Retinal pigment epithelial cell (primary cell): ENCODE measurements around the gene ZNF740.

Source experiments
- DNase-seq: peaks from one replicate; pipeline ENCODE4 v3.0.0-alpha.2; 2010; ENCODE audit warnings: low read depth
- H3K4me3 ChIP-seq: 2 replicates; pipeline ENCODE4 v1.5.1; 2011; ENCODE audit warnings: mild to moderate bottlenecking, low read length, control low read depth, moderate library complexity
- CTCF ChIP-seq: conservative IDR thresholded peaks from 2 replicates; pipeline ENCODE4 v1.5.1; 2011; ENCODE audit warnings: low read depth, low read length, control low read depth, inconsistent platforms

ZNF740 gene

DNA sequence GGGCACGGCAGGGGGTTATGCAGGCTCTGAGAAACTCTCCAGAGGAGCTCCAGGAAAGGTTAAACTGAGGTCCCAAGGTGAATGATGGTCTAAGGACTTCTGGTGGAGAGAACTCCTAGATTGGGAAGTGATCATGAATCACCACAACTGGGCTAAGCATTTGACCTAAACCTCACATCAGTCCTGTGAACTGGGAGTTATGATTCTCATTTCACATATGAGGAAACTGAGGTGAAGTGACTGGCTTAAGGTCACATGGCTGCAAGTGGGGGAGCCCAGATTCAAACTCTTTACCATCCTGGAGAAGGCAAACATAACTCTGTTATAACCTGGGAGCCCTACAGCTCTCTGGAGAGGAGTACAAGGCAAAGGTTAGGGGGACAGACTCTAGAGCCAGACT, 47.3 kb downstream of the ZNF740 start:
- H3K4me3 ChIP-seq, result no peak overlapping the region
- TF ChIP-seq CTCF, result no peak
- no peak for DNase-seq

- no peak for DNase-seq
- no peak for TF ChIP-seq CTCF
- H3K4me3 ChIP-seq, result no peak overlapping the region
These were observed 48.9 kb downstream of the ZNF740 start for GRCh38 chr12:53229454-53229853.

DNA sequence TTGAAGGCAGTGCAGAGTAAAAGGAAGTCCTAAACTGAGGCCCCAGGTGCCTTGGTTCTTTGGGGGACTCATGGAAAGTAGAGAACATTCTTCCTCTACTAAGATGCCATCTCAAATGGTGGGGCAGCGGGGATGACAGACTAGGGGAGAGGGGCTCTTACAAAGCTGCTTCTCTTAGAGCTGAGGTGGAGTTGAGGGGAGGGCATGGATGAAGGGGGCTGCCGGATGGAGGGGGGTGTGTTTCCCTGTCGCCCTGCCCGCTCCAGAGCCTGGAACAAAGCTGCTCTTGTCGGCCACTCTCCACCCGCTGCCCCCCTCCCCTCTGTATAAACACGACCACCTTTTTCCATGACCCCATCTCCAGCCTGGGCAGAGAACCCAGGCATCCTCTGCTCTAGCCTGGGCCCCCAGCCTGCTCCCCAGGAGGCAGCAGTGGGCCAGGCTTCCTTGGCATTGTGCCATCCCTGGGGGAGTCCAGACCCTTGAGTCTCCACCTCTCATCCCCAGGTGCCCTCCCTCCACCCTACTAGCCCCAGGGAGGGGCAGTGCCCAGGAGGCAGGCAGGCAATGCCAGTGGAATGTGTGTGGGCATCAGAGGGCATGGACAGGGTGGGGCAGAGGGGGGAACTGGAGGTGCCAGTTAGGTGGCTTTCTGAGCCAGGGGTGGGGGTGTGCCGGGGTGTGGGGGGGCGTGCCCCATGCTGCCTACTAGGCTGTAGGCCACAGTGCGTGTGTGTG, 49.8 kb downstream of the ZNF740 start:
- no peak for DNase-seq
- H3K4me3 ChIP-seq, result no peak overlapping the region
- TF ChIP-seq CTCF, result no peak

DNA sequence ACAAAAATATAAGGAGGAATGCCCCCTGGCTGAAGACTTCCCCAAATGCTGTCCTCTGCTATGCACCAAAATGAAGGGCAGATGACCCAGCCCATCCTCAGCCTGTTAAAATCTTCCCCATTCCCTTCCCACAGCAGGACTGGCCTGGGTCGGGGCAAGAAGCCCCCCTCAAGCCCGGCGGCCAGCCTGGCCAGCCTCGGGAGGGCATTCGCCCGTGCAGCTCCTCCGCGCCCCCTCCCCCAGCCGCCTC, 51.1 kb downstream of the ZNF740 start:
- no peak for DNase-seq
- peak overlapping the region; percentile 57 for H3K4me3 ChIP-seq
- no peak for TF ChIP-seq CTCF

GRCh38 chr12:53231921-53232645, 51.6 kb downstream of the ZNF740 start, which contains the start of gene RARG:
RARG (minus strand) TSS chr12:53232209; CDS start chr12:53227545, 4,664 bp downstream.
- no peak for TF ChIP-seq CTCF
- peak within 1 kb of the TSS; percentile 57 for H3K4me3 ChIP-seq
- no peak for DNase-seq

DNA sequence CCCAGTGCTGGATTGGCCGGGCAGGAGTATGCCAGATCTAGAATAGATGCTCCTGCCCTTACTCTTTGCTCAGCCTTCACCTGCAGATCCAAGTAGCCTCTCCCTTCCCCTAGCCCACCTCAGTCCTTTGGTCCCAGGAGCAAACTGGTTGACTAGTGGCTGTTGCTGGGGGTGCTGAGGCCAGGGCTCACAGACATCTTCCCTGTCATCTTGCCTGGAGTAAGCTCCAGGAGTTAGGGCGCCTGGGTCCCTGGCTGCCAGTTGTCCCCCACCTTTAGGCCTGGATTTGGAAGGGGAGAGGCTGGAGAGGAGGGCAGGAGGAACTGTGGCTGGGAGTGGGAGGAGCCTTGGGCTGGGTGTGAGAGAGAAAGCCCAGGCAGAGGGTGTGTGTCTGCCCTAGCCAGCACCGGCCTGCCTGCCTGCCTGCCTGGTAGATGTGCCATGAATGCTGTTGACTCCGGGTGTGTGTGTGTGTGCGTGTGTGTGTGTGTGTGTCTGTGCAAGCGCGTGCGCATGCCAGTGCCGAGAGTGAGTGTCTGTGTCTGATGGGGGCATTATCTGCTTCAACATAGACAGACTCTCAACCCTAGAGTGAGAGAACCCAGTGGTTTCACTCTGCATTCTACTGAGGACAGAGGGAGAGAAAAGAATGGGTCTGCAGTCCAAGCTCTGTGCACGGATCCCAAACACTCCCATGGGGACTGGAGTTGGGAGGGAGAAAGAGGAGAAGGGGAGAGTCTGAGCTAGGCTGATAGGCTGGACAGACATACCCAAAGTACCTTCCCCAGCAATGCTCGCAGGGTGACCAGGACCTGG, 52.3 kb downstream of the ZNF740 start:
- no peak for TF ChIP-seq CTCF
- peak overlapping the region; percentile 54 for H3K4me3 ChIP-seq
- DNase-seq, result no peak
